Adrenal gland (tissue), 12 donors: ENCODE data around the gene LDLRAP1. TPM values are rescaled to one million over a fixed set of nuclear protein-coding genes. Genes with fewer than 3 reads are reported as not detected.

Experiments used
- DNase-seq, 7 donors: peaks; one replicate each; pipeline ENCODE4 v3.0.0-alpha.2; 2019 to 2020
- H3K27ac ChIP-seq, 5 donors: fragments of 200-600 bp; sonication (generic) in 4 of 5; 1 replicate in 3 of 5; 2 replicates in 2 of 5; pipeline versions ENCODE4 v1.5.1 to v1.8.0; 2016 to 2020; ENCODE audit warnings: mild to moderate bottlenecking in 1 of 5
- H3K27me3 ChIP-seq: fragments of 200-600 bp; 2 replicates; pipeline ENCODE4 v1.8.0; 2021
- H3K36me3 ChIP-seq, 2 donors: fragments of 200-600 bp; replicated peaks in 1 of 2; 1 replicate in 1 of 2; 2 replicates in 1 of 2; pipeline versions ENCODE4 v1.5.1 to v1.8.0; 2018 to 2022
- H3K4me1 ChIP-seq, 2 donors: fragments of 200-600 bp; replicated peaks in 1 of 2; 1 replicate in 1 of 2; 2 replicates in 1 of 2; pipeline versions ENCODE4 v1.5.1 to v1.8.0; 2018 to 2021
- H3K4me3 ChIP-seq, 4 donors: fragments of 200-600 bp; sonication (generic) in 3 of 4; one replicate each; pipeline ENCODE4 v1.5.1; 2016 to 2018
- H3K9me3 ChIP-seq, 3 donors: fragments of 200-600 bp; sonication (generic) in 1 of 3; replicated peaks in 1 of 3; 1 replicate in 2 of 3; 2 replicates in 1 of 3; pipeline versions ENCODE4 v1.5.1 to v1.8.0; 2016 to 2021
- POLR2A ChIP-seq, 2 donors: fragments of 450-650 bp; IDR thresholded peaks; one replicate each; pipeline ENCODE4 v1.6.1; 2017; ENCODE audit warnings: antibody characterized with exemption in 2 of 2, mild to moderate bottlenecking in 2 of 2, moderate library complexity in 1 of 2
- WGBS, 4 donors: extraction: QIAGEN DNeasy Blood & Tissue Kit in 2 of 4; methylation state at CpG; one replicate each; pipeline versions ENCODE4 v1.1.5 to v1.1.7; 2013 to 2017; 5-methylcytosine and 5-hydroxymethylcytosine counted together
- intact Hi-C, 2 donors: fragments of 100-400 bp; cut with DNase I; formaldehyde crosslinking; loops; one replicate each; pipeline versions ENCODE4 v1.14.1 to v1.15.0; 2022 to 2023
- polyA plus RNA-seq, 3 donors: library from polyadenylated mRNA; stranded (reverse); fragments of 200-250 nt in 2 of 3; fragments of 350-450 nt in 1 of 3; fragmentation: Illumina TruSeq in 1 of 3; extraction: RNeasy Lipid Tissue Mini Kit (QIAGEN cat#74804) in 1 of 3; gene quantifications; one replicate each; pipeline ENCODE4 v1.2.3, GENCODE V29; 2013 to 2014
- total RNA-seq, 9 donors: library from RNA; depleted of rRNA in 4 of 9; stranded (reverse); fragments of >200 nt in 4 of 9; fragments of 120-200 nt in 1 of 9; fragmentation: NEBNext Ultra II Directional in 1 of 9; extraction: Animal tissue kit (Norgen Biotek cat#: 25700) in 1 of 9; gene quantifications; one replicate each; pipeline versions ENCODE4 v1.1.0 to v1.2.4, GENCODE V29; 2013 to 2023
- TF ChIP-seq, protein P1 (sequence below), 6 experiments: fragments of 450-650 bp in 4 of 6; fragments of 200-600 bp in 2 of 6; sonication (generic) in 1 of 6; IDR thresholded peaks; 1 replicate in 5 of 6; 2 replicates in 1 of 6; pipeline versions ENCODE4 v1.5.1 to v1.8.0; 2016 to 2021; ENCODE audit warnings: antibody characterized with exemption in 6 of 6, mild to moderate bottlenecking in 2 of 6, moderate library complexity in 1 of 6
- donor health status: healthy with polysubstance abuse.
- donor health status: Bipolar disorder and iron deficiency.
- donor health status: DM: yes; HTN: yes; CAD: no.
- donor health status: DM: no; HTN: no; CAD: no.
- donor health status: DM: no; HTN: no; CAD: no.
- donor health status: DM: yes; HTN: yes; CAD: no.

LDLRAP1 gene
- total and polyA plus RNA-seq, 12 donors, result 6.8 to 39.1 (median 27.3) TPM

DNA sequence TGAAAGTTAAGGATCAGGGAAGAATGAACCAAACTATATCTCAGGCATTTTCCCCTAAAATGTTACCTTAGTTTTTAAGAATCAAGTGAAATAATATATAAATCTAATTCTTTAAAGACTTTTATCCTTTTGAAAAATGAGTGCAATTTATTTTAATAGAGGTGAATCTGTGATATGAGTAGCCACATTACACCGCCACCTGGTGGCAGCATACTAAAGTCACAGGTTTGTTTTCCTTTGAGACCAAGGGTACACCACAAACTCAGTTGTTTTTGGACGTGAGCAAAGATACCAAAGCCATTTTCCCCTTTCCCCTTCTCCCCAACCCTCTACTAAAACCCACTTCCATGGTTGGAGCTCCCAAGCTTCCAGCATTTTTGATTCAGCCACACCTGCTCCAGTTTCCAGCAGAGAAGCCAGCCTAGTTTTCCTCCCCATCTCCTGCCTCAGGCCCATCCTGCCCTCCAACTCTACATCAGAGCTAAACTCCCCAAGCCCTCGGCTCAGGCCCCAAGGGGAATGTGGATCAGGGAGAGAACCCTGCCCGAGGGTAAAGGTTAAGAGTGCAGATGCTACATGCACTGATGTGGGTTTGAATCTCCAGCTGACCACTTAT, 22.9 kb upstream of the LDLRAP1 start:
- TF ChIP-seq, protein P1, sequence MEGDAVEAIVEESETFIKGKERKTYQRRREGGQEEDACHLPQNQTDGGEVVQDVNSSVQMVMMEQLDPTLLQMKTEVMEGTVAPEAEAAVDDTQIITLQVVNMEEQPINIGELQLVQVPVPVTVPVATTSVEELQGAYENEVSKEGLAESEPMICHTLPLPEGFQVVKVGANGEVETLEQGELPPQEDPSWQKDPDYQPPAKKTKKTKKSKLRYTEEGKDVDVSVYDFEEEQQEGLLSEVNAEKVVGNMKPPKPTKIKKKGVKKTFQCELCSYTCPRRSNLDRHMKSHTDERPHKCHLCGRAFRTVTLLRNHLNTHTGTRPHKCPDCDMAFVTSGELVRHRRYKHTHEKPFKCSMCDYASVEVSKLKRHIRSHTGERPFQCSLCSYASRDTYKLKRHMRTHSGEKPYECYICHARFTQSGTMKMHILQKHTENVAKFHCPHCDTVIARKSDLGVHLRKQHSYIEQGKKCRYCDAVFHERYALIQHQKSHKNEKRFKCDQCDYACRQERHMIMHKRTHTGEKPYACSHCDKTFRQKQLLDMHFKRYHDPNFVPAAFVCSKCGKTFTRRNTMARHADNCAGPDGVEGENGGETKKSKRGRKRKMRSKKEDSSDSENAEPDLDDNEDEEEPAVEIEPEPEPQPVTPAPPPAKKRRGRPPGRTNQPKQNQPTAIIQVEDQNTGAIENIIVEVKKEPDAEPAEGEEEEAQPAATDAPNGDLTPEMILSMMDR (IDR thresholded peaks at IDR 0.05), result peak; percentile 72 to 90 (median 80)
- TF ChIP-seq POLR2A (IDR thresholded peaks at IDR 0.05), result no peak
- H3K4me1 ChIP-seq, result no peaks in the 10 kb centered on the region
- WGBS, 4 donors, result 9 to 15% (median 13%) methylated on average over 4 of the region's 4 CpGs
- H3K27me3 ChIP-seq, result no peaks in the 10 kb centered on the region
- no peaks in the 10 kb centered on the region for H3K9me3 ChIP-seq
- H3K4me3 ChIP-seq, result no peak overlapping the region
- intact Hi-C loops, result loop anchor here (5.0 to 10.0 kb wide), 2 partner anchors 118 to 236 kb away; no protein-coding TSS in a partner anchor
- no peak overlapping the region for H3K27ac ChIP-seq
- DNase-seq, result peak; percentile 58 to 90 (median 74)
- H3K36me3 ChIP-seq, result no peaks in the 10 kb centered on the region

DNA sequence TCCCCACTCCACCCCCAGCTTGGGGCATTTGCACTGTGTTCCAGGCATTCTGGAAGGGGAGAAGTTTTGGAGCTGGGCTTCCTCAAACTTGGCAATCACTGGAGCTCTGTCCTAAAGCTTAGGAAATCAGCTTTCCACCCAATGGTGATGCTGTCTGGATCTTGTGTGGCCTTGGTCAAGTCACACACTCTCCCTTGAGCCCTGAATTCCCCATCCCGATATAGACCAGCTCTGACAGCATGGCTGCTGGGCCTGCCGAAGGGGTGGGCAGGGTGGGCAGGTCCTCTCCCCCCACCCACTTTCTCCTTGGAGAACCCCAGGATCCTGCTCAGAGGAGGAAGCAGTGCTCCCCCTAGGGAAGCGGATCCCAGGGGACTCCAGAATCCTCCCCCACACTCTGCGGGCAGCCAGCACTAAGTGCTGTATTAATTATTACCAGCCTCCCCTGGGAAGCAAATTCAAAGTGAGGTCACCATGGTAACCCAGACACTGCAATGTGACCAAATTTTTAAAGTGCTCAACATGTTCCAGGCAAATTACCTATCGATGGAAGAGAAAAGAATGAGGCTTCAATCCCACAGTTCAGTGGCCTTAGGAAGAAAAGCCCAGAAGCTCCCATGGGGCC, 21.3 kb upstream of the LDLRAP1 start:
- no peaks in the 10 kb centered on the region for H3K27me3 ChIP-seq
- no peak overlapping the region for H3K4me3 ChIP-seq
- H3K4me1 ChIP-seq, result no peaks in the 10 kb centered on the region
- 75 to 90% (median 86%) methylated on average over 5 of the region's 5 CpGs for WGBS, 4 donors
- H3K27ac ChIP-seq, result no peak overlapping the region
- TF ChIP-seq, protein P1 (IDR thresholded peaks at IDR 0.05), result no peak
- no peak for TF ChIP-seq POLR2A (IDR thresholded peaks at IDR 0.05)
- no peak for DNase-seq
- no peaks in the 10 kb centered on the region for H3K9me3 ChIP-seq
- intact Hi-C loops, result loop anchor here (5.0 to 10.0 kb wide), 2 partner anchors 120 to 237 kb away; no protein-coding TSS in a partner anchor
- H3K36me3 ChIP-seq, result no peaks in the 10 kb centered on the region

DNA sequence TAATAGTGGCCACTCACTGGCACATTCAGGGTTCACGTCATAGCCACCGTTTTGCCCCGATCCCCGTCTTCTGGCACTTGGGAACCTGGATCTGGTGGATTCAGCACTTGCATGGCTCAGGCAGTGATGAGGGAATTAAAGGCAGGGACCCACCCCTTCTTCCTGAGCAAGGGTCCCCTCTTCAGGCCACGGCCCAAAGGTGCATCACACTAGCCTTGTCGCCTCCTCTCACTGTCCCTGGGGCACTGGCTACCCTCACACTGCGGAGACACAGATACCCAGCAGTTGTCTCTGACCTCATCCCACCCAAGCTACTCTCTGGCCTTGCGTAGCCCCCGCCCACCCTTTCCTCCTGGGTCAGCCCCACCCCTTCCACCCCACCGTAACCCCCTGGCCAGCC, 19.9 kb upstream of the LDLRAP1 start:
- 59 to 72% (median 69%) methylated on average over 9 to 10 of the region's 10 CpGs for WGBS, 4 donors
- DNase-seq, result peak in 2 of 7 donors; percentile 51 to 61
- Histone ChIP-seq H3K9me3 (no peaks in the 10 kb centered on the region), H3K4me1 (no peaks in the 10 kb centered on the region), H3K27me3 (no peaks in the 10 kb centered on the region), H3K27ac (no peak overlapping the region), H3K36me3 (no peaks in the 10 kb centered on the region), H3K4me3 (no peak overlapping the region)
- intact Hi-C loops, result loop anchor here (5.0 to 10.0 kb wide), 2 partner anchors 121 to 239 kb away; no protein-coding TSS in a partner anchor
- TF ChIP-seq POLR2A (IDR thresholded peaks at IDR 0.05), result no peak
- TF ChIP-seq, protein P1 (IDR thresholded peaks at IDR 0.05), result peak in 4 of 6 experiments; percentile 14 to 39 (median 22)

DNA sequence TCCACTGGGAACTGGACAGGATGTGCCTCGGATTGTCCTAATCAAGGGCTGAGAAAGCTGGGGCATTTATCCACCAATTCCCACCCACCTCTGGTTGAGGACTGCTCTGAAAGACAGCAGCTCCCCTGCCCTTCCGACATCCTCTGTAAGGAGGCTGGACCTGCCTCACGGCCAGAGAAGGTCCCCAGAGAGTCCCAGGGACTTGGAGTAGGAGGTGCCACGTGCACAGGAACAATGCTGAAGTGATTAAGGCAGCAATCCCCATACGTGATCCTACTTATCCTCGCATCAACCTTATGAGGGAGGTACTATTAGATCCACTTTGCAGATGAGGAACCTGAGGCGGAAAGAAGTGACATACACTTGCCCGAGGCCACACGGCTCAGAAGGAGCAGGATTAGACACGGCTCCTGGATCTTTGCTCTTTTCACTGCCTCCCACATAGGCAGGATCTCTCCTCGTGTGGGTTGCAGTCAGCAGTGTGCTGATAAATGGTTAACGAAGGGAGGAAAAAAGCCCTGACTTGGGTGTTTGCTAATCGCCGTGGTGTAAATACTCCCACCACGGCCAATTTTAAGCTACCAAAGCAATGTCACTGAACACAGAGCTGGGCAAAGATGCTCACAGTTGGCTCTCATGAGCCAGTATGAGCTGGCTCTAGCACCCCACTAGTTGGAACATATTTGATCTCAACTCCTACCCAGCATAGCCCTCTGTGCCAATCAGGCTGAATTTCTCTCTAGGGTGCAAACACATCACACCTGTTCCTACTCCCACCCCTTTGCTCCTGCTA, 18.6 kb upstream of the LDLRAP1 start:
- no peak for TF ChIP-seq POLR2A (IDR thresholded peaks at IDR 0.05)
- TF ChIP-seq, protein P1 (IDR thresholded peaks at IDR 0.05), result no peak
- no peaks in the 10 kb centered on the region for H3K36me3 ChIP-seq
- H3K4me3 ChIP-seq, result no peak overlapping the region
- H3K4me1 ChIP-seq, result no peaks in the 10 kb centered on the region
- DNase-seq, result no peak
- H3K27ac ChIP-seq, result no peak overlapping the region
- 76 to 82% (median 78%) methylated on average over 9 to 15 of the region's 15 CpGs for WGBS, 4 donors
- H3K9me3 ChIP-seq, result no peaks in the 10 kb centered on the region
- intact Hi-C loops, result loop anchor here (5.0 to 10.0 kb wide), 2 partner anchors 122 to 240 kb away; no protein-coding TSS in a partner anchor
- no peaks in the 10 kb centered on the region for H3K27me3 ChIP-seq
